GM04503 (cell line): Measurements from ENCODE around the gene HMCN2.

Experiments used
- DNase-seq: peaks from one replicate; pipeline ENCODE4 v3.0.0-alpha.2; 2012; ENCODE audit warnings: low read depth

Gene HMCN2

DNA sequence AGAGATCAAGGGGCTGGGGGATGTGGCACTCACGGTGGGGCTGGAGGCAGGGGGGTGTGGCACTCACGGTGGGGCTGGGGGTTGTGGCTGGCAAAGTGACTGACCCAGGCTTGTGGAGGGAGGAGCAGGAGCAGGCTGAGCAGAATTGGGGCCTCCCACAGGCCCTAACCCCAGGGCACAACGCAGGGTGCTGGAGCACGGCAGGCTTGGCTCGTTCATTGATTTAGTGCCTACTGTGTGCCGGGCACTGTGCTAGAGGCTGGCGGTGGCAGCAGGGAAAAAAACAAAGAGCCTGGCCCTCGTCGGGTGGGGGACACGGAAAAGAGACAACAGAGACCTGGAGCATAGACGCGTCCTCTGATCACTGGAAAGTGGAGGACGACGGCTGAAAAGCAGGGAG, 80.9 kb downstream of the HMCN2 start:
- DNase-seq: no peak

DNA sequence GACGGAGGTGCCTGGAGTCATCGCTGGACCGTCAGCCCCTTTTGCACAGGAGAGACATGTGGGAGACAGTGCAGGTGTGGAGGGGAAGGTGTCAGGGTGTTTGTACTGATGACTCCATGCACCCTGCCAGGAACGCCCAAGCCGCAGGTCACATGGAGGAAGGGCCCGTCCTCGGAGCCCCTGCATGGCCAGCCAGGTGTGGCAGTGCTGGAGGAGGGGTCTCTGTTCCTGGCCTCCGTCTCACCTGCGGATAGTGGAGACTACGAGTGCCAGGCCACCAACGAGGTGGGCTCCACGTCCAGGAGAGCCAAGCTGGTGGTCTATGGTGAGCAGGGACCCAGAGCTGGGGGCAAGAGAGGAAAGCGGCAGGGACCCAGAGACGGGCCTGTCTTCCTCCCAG, 81.5 kb downstream of the HMCN2 start:
- DNase-seq: no peak

DNA sequence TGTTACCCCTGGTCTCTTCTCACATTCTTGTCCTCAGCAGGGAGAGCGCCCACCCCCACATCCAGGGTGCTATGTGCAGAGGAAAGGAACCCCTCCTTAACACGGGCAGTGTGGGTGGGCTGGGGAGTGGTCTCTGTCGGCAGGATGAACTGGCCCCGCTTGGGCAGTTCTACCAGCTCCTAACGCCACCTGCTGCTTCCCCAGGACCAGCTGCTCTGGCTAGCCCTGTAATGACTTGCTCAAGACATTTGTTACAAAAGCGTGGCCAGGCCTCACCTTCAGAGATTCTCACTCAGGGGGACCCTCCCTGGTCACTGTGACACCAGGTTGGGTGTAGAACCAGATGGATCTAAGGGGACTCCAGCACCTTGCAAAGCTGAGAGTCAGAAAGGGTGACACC, 82.4 kb downstream of the HMCN2 start:
- DNase-seq: no peak

DNA sequence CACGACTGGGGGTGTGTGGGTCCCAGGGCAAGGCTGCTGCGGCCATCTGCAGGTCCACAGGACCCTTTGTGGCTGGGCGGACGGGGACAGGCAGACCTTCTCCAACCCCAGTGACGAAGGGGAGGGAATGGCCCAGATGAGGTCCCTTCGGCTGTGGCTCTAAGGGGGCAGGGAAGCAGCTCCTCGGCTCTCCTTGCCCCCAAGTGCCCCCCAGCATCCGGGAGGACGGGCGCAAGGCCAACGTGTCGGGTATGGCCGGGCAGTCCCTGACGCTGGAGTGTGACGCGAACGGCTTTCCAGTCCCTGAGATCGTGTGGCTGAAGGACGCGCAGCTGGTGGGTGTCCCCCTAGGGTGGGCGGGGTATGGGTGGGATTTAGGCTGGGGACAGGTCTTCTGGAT, 82.8 kb downstream of the HMCN2 start:
- DNase-seq: no peak

DNA sequence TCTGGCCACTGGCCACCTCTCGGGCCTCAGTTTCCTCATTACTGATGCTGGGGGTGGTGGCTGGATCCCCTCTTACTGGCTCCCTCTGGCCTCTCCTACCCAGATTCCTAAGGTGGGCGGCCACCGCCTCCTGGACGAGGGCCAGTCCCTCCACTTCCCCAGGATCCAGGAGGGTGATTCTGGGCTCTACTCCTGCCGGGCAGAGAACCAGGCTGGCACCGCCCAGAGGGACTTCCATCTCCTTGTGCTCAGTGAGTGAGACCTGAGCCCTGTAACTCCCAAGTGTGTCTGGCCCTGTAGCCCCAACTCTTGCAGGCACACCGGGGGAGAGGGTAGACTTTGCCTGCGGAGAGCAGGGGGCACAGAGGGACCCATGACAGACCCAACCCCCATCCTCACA, 83.3 kb downstream of the HMCN2 start:
- no peak for DNase-seq

DNA sequence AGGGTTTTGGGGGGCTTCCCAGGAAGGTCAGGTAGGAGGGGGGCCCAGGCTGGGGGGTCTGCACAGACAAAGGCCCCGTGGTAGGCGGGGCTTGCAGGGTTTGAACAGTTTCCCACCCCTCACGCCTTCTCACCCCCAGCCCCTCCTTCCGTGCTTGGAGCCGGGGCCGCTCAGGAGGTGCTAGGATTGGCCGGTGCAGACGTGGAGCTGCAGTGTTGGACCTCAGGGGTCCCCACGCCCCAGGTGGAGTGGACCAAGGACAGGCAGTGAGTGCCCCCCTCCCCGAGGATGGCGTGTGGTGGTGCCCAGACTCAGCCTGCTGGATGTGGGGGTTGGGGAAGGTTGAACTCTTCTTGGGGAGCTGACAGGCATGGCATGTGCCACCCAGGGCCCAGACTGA, 83.8 kb downstream of the HMCN2 start:
- DNase-seq: no peak

DNA sequence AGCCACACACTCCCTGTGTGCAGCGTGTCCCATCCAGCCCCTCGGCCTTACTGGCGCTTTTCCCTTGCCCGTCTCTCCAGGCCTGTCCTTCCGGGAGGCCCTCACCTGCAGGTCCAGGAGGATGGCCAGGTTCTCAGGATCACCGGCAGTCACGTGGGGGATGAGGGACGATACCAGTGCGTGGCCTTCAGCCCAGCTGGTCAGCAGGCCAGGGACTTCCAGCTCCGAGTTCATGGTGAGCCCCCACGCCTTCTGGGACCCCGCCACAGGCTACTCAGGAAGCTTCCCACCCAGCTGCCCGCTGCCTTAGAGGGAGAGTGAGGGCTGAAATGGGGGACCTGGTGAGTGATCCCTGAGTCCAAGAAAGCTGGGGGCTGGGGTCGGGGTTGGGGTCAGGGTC, 85.8 kb downstream of the HMCN2 start:
- no peak for DNase-seq

DNA sequence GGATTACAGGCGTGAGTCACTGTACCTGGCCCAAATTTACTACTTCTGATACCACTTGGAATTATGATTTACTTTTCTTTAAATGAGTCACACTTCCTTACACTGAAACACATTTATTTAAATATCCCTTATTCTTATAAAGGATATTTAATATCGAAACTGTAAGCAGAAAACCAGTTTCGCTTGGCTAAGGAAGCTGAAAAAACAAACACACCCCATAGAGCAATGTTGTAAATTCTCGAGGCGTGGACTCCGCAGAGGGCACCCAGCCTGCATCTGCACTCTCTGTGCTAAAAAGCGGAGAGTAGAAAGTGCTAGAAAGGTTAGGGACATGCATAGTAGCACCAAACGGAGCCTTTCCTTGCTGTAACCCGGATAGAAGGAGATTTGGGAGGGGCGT, 86.5 kb downstream of the HMCN2 start:
- no peak for DNase-seq

DNA sequence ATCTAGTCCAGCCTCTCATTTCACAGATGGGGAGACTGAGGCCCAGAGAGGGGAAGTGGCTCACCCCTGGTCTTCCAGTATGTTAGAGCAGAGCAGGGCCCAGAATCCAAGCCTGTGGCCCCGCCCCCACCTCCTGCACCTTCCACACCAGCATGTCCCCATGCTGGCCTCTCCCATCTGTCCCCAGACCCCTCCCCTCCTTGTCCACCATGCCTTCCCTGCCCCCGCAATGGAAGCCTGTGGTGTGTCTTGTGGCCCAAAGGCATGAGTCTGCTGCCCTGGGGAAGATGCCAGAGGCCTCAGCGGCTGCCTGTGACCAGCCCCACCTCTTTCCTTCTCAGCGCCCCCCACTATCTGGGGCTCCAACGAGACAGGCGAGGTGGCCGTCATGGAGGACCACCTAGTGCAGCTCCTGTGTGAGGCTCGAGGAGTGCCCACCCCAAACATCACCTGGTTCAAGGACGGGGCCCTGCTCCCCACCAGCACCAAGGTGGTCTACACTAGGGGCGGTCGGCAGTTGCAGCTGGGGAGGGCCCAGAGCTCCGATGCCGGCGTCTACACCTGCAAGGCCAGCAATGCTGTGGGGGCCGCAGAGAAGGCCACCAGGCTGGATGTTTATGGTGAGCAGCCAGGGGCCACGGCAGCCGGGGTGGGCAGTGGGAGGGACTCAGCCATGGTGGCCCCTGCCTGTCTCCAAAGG, 87.2 kb downstream of the HMCN2 start:
- no peak for DNase-seq

DNA sequence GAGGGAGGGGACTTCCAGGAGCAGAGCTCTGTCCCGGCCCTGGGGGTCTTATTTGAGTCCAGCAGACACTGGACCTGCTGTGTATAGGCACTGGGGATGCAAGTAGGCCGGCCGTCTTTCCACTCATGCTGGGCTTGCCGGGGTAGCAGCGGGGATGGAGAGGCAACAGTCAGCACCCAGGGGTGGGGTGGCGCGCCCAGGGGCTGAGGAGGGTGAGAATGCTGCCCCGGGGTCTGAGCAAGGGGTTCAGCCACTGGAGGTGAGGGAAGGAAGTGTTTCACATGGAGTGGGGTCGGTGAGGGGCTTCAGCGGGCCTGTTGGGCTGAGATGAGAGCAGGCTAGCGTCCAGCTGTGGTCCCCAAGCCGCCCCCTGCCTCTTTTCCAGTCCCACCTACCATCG, 88.8 kb downstream of the HMCN2 start:
- DNase-seq: no peak

DNA sequence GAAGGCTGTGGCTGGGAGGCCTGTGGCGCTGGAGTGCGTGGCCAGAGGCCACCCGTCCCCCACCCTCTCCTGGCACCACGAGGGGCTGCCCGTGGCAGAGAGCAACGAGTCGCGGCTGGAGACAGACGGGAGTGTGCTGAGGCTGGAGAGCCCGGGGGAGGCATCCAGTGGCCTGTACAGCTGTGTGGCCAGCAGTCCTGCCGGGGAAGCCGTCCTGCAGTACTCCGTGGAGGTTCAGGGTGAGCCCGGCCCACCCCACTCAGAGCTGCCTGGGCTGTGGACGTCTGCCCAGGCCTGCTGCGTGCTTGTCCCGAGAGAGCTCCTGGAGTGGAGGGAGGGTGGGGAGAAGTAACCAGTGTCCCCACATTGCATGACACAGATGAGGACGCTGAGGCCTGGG, 89.2 kb downstream of the HMCN2 start:
- DNase-seq: no peak

DNA sequence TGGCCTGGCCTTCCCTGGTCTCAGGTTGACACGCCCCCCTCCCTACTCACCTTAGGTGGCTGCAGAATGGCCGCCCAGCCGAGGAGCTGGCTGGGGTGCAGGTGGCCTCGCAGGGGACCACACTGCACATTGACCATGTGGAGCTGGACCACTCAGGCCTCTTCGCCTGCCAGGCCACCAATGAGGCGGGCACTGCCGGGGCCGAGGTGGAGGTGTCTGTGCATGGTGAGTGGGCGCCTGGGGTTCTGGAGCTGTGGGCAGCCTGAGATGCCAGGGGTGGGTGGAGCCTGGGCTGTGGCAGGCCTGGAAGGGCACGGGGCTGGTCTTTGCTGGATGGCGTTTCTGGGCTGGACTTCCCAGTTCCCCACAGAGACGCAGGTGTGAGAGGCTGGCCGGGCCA, 90.5 kb downstream of the HMCN2 start:
- no peak for DNase-seq

DNA sequence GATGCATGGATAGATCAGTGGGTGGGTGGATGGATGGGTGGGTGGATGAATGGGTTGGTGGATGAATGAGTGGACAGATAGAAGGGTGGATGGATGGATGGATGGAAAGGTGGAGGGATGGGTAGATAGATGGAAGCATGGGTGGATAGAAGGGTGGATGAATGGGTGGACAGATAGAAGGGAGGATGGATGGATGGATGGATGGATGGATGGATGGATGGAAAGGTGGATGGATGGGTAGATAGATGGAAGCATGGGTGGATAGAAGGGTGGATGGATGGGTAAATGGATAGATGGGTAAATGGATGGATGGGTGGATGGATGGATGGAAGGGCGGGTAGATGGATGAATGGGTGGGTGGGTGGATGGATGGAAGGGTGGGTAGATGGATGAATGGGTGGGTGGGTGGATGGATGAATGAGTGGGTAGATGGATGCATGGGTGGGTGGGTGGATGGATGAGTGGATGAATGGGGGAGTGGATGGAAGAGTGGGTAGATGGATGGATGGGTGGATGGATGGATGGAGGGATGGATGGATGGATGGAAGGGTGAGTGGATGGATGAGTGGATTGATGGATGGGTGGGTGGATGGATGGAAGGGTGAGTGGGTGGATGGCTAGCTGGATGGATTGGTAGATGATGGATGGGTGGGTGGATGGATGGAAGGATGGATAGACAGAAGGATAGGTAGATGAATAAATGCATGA, 91.5 kb downstream of the HMCN2 start:
- DNase-seq: no peak

DNA sequence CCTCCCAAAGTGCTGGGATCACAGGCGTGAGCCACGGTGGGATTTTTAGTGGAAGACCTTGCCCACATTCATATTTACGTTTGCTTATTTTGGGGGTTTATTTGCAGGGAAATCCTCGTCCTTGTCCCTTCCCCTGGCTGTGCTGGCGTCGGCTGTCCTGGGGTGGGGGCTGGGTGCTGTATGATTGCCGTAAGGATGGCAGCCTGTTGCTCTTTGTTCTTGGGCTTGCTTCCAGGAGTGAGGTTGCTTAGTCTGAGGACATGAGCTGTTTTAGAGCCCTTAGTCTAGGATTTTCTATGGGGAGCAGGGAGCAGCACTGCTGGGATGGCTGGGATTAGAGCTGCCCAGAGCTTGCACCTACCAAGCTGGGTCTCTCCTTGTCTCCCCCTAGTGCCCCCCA, 93.4 kb downstream of the HMCN2 start:
- no peak for DNase-seq

DNA sequence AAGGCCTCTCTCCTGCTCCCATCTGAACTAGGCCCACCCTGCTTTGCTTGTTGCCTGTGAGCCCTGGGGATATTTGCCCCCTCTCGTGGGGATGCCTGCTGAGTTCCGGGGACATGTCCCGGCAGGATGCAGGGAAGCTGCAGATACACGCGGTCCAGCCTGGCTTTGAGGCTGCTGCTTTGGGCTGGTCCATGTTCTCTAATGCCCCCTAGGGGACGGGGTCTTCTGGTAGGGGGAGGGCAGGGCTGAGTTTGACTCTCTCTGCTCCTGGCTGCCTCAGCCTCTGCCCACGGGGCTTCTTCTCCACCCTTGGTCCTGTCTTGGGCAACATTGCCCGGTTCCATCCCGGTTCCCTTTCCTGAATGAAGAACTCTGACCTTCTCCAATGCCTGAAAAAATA, 94.3 kb downstream of the HMCN2 start:
- no peak for DNase-seq

DNA sequence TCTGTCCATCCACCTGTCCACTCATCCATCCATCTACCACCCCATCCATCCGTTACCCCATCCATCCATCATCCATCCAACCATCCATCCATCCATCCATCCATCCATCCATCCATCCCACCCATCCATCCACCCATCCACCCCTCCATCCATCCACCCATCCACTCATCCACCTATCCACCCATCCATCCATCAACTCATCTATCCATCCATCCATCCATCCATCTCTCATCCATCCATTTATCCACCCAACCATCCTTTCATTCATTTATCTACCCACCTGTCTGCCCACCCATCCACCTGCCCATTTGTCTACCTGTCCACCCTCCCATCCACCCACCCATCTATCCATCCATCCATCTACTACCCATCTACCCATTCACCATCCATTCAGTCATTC, 95.1 kb downstream of the HMCN2 start:
- no peak for DNase-seq

DNA sequence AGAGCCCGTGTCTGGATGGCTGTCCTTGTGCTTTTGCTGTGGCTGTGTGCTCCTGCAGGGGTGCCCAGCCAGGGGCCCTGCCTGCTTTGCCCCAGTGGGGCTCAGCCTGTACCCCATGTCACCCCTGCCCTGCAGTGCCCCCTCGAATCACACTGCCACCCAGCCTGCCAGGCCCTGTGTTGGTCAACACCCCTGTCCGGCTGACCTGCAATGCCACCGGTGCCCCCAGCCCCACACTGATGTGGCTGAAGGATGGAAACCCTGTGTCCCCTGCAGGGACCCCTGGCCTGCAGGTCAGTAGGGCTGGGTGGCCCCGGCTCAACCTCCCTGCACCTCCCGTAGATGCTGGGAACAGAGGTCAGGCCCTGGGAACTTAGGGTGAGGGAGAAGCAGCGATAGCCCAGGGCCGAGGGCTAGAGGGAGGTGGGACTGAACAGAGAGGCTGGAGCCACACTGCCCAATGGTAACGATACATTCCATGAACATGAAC, 96.4 kb downstream of the HMCN2 start:
- no peak for DNase-seq

DNA sequence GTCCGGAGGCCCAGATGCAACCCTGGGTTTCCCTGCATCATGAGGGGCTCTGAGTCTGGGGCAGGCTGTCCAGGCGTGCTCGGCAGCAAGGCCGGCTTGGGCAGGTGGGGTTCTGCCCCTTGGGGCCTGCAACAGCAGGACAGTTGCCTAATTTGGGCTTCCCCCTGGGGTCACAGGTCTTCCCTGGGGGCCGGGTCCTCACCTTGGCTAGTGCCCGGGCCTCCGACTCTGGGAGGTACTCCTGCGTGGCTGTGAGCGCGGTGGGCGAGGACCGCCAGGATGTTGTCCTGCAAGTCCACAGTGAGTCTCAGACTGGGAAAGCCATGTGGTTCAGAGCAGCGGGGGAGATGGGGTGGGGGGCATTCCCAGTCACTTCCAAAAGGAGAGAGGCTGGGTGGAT, 97.1 kb downstream of the HMCN2 start:
- DNase-seq: no peak

DNA sequence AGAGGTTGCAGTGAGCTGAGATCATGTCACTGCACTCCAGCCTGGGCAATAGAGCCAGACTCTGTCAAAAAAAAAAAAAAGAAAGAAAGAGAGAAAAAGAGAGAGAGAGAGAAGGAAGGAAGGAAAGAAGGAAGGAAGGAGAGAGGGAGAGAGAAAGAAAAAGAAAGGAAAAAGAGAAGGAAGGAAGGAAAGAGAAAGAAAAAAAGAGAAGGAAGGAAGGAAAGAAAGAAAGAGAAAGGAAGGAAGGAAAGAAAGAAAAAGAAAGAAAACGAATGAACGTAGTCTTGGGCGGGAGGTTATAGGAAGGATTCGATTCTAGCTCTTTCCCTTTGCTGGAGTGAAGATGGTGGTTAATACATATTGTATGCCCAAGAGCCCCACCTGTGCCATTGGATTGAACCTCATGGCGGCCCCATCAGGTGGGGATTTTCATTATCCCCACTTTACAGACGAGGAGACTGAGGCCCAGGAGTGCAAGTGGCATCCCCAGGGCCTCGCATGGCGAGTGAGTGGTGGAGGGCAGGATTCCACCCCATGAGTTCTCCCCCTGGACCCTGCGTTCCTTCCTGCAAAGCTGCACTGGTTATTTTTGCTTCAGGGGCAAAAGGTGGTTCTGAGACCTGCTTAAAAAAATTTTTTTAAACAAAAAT, 98.3 kb downstream of the HMCN2 start:
- DNase-seq: no peak

DNA sequence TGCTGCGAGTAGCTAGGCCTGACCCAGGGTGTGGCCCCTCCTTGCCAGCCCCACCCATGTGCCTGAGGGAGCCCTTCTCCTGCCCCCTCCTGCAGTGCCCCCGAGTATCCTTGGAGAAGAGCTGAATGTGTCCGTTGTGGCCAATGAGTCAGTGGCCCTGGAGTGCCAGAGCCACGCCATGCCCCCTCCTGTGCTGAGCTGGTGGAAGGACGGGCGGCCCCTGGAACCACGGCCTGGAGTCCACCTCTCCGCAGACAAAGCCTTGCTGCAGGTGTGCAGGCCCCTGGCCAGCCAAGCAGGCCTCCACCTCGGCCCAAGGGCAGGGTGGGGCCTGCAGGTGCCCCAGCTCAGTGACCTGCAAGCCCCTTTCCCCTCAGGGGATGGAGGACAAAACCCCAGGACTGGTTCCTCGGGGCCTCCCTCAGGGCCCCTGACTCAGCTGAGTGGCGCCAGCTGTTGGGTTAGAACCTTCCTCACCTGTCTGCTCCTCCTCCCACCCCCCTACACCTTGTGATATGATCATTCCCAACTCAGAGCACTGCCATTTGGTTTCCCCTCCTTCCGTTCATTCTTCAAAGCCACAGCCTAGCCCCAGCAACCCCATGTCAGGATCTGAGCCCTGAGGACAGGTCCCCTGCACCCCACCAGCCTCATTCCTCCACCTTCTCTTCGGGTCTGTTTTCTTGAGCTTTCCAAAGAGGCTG, 99.2 kb downstream of the HMCN2 start:
- no peak for DNase-seq

DNA sequence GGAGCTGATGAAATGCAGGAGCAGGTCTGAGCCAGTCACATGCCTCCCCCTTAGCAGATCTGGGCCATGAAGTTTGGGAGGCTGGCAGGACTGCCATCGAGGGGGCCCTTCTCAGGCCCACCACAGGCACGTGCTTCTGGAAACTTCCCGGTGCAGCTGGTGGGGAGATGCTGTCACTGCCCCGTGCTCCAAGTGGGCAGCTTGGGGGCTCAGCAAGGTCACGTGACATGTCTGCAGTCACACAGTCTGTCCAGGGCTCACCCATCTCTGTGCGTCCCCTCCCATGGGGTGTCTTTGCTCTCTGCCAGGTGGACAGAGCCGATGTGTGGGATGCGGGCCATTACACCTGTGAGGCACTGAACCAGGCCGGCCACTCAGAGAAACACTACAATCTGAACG, 99.8 kb downstream of the HMCN2 start:
- DNase-seq: no peak

DNA sequence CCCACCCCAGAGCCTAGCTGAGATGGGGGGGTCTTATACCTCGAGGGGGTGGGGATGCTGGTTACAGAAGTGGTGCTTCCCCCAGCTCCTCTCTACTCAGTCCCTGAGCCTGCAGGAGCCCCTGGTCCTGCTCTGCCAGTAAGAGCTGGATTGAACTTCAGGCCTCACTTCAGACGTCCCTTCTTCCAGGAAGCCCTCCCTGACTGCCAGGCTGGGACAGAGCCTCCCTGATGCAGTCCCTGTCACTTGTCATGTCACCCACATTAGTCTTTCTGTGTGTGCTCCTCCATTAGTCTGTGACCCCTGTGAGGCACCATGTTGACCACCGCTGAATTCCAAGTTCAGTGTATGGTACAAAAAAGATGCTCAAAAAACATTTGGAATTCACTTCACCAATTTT, 100.5 kb downstream of the HMCN2 start:
- no peak for DNase-seq
